Activated naive CD8-positive, alpha-beta T cell treated with anti-CD3 and anti-CD28 coated beads, Interleukin-2, amount 10 ng/mL, durations not matched to agents 7 days and 5 days (primary cell): ENCODE results near the gene TCEANC2. TPM values are rescaled to one million over a fixed set of nuclear protein-coding genes. Genes with fewer than 3 reads are reported as not detected.
"Not testable (repeated sequence)": the region's sequence is repeated elsewhere in the genome, so short reads cannot be mapped to it uniquely, and the experiment has no call there.

Source experiments
- ATAC-seq: fragments of 150-1000 bp; cut with Tn5 transposase; one replicate; pipeline ENCODE4 v1.10.0; 2021; ENCODE audit warnings: low read depth, moderate library complexity
- POLR2A ChIA-PET: fragments of 350-600 bp; sonication (Branson Sonifier 250); formaldehyde crosslinking; loops from one replicate; lab custom pipeline; 2021; ENCODE audit warnings: antibody characterized with exemption; lab: Charles Lee
- DNase-seq: peaks from one replicate; pipeline ENCODE4 v3.0.0; 2021
- H3K27ac Mint-ChIP-seq: one replicate; pipeline ENCODE4 v1.8.0; 2022; ENCODE audit warnings: mild to moderate bottlenecking, mixed read lengths
- H3K27me3 Mint-ChIP-seq: one replicate; pipeline ENCODE4 v1.8.0; 2022; ENCODE audit warnings: mild to moderate bottlenecking, moderate library complexity, mixed read lengths
- H3K36me3 Mint-ChIP-seq: one replicate; pipeline ENCODE4 v1.8.0; 2021; ENCODE audit warnings: mild to moderate bottlenecking, mixed read lengths
- H3K4me1 Mint-ChIP-seq: one replicate; pipeline ENCODE4 v1.8.0; 2021; ENCODE audit warnings: mixed read lengths
- H3K4me3 Mint-ChIP-seq: one replicate; pipeline ENCODE4 v1.8.0; 2022; ENCODE audit warnings: mild to moderate bottlenecking, moderate library complexity, mixed read lengths
- H3K9me3 Mint-ChIP-seq: one replicate; pipeline ENCODE4 v1.8.0; 2021; ENCODE audit warnings: mixed read lengths
- total RNA-seq, 2 experiments: library from RNA; stranded (reverse); gene quantifications; one replicate each; pipeline ENCODE4 v1.2.3, GENCODE V29; 2021

TCEANC2 gene
- total RNA-seq, 2 experiments from 2014 or later = 11.7 to 13.5 TPM

DNA sequence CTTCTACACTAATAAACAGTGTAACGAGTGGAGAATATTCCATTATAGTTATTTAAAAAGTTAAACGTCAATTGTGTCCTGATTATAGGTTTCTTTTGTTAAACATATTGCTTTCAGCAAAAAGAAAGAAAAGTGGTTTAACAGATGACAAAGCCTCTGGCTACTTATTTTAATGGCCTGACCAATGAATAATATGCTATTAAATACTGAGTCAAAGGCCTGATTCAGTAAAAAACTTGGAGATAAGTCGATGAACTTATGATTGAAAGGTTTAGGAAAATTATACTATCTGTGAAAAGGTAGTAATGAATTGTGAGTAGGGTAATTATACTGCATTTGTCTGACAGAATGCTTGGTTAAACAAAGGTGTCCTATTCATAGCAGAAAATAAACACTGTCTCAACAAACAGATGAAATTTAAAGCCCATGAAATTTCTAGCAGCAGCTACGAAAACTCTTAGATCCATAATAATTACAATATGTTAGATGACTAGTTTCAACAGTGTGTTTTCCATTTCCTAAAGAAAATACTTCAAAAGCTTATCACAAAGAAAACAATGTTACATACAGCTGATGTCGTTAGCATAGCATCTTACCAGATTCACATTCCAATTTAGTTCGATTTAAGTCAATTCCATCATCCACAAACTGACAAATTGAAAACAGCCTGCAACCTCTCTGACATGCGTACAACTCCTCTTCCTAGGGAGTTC is 6.6 kb upstream of the TCEANC2 start:
- Mint-ChIP-seq H3K4me1 (peaks cover 7% of the 10 kb centered on the region), H3K27ac (no peak overlapping the region)
- ATAC-seq = no peak

DNA sequence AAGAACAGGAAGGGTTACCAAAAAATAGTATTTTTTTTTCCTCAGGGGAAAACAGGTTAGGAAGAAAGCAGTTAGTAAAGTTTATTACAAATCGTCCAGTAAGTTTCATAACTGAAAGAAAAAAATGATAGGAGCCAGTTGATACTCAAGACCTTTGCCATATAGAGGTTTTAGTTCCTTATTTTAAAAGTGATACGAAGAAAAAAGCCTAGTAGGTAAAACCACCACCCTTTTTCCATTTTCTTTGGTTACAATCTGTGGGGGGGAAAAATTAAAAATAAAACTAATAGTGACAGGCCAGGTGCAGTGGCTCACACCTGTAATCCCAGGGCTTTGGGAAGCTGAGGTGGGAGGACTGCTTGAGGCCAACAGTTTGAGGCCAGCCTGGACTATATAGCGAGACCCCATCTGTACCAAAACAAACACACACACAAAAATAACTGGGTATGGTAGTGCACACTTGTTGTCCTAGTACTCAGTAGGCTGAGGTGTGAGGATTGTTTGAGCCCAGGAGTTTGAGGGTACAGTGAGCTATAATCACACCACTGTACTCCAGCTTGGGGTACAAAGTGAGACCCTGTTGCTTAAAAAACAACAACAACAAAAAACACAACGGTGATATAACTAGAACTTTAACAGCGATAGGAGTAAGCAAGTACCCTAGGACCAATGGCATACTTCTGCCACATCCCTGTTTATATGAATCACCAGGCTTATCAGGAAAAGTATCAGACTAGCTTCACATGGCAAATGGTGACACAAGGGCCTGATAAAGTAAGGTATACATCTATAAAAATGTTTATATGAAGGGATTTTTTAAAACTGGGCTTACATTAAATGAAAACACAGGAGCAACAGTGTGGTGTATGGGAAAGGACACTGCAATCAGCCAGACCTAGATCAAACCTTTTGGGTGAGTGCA is 5.8 kb upstream of the TCEANC2 start:
- H3K4me3 Mint-ChIP-seq = no peak overlapping the region
- peaks cover 11% of the 10 kb centered on the region for H3K36me3 Mint-ChIP-seq
- H3K9me3 Mint-ChIP-seq = no peaks in the 10 kb centered on the region
- POLR2A ChIA-PET = no interaction called here
- H3K27ac Mint-ChIP-seq = no peak overlapping the region
- no peak for DNase-seq
- H3K27me3 Mint-ChIP-seq = no peaks in the 10 kb centered on the region
- ATAC-seq = no peak
- peaks cover 7% of the 10 kb centered on the region for H3K4me1 Mint-ChIP-seq

More for the DNA sequence above, 6.6 kb upstream of the TCEANC2 start:
- Mint-ChIP-seq H3K27me3 (no peaks in the 10 kb centered on the region), H3K9me3 (no peaks in the 10 kb centered on the region), H3K4me3 (no peak overlapping the region), H3K36me3 (peaks cover 11% of the 10 kb centered on the region)
- no peak for DNase-seq
- POLR2A ChIA-PET = no interaction called here

DNA sequence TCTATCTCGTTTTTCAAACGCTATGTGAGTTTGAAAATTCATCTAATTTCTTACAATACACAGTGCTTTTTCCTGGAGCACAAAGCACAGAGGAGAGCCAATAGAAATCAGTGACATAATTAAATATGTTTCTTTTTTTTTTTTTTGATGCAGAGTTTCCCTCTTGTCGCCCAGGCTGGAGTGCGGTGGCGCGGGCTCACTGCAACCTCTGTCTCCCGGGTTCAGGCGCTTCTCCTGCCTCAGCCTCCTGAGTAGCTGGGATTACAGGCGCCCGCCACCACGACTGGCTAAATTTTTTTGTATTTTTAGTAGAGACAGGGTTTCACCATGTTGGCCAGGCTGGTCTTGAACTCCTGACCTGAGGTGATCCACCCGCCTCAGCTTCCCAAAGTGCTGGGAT is 3.0 kb upstream of the TCEANC2 start:
- H3K4me3 Mint-ChIP-seq, ATAC-seq, H3K9me3 Mint-ChIP-seq, H3K36me3 Mint-ChIP-seq, POLR2A ChIA-PET, H3K27me3 Mint-ChIP-seq, DNase-seq, H3K27ac Mint-ChIP-seq: not testable (repeated sequence)
- H3K4me1 Mint-ChIP-seq = peaks cover 19% of the 10 kb centered on the region

DNA sequence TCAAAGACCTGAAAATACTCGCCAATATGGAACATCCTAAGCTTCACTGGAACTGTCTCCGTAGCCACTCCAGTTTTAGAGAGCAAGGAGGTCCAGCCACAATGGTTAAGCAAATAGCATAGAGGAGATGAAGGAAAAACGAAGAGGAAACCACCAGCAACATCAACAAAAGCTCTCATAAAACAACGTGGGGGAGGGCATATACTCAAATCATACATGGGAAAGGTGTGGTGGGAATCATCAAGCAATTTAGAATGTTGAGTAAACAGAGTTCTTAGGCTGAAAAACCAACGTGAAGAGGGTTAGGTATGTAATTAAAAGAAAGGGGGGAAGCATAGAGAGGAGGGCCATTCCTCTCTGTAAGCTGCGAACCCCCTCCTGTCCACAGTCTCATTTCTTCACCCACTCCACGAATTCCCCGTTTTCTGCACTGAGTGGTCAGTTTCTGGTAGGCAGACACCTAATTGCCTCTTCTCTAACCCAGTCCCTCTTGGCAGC is 1.4 kb upstream of the TCEANC2 start:
- H3K36me3 Mint-ChIP-seq = peaks cover 10% of the 10 kb centered on the region
- POLR2A ChIA-PET = interaction anchor here (2.3 to 2.5 kb wide), 2 partner anchors 106 to 437 kb away, joined by 10 to 18 read pairs; partner anchors contain the start of genes IFT25 and LRRC42
- no peak for DNase-seq
- H3K9me3 Mint-ChIP-seq = no peaks in the 10 kb centered on the region
- H3K27me3 Mint-ChIP-seq = no peaks in the 10 kb centered on the region
- no peak for ATAC-seq
- H3K4me3 Mint-ChIP-seq = no peak overlapping the region
- H3K27ac Mint-ChIP-seq = no peak overlapping the region
- H3K4me1 Mint-ChIP-seq = peaks cover 27% of the 10 kb centered on the region

DNA sequence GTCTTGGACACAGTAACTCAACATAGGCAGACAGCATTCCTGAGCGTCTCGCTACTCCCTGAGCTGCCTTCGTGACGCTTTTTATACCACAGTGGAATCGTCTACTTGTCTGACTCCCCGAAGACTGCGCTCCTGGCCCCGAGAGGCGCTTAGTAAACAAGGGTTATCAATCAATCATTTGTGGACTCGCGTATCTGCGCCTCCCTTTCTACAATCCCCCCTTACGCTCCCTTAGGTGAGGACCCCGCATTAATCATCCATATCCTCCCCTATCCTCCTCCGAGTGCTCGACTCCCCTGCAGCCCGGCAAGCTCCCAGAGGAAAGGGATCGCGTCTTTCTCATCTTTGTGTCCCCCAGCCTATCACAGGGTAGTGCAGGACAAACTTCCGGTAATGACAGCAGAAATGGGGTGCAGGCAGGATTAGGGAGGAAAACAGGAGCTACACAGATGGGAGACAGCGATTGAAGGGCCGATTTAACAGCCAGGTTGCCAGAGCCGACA is 926 bp upstream of the TCEANC2 start:
- Mint-ChIP-seq H3K9me3 (no peaks in the 10 kb centered on the region), H3K4me1 (peaks cover 25% of the 10 kb centered on the region), H3K4me3 (no peak overlapping the region), H3K36me3 (peaks cover 12% of the 10 kb centered on the region), H3K27me3 (no peaks in the 10 kb centered on the region), H3K27ac (no peak overlapping the region)
- POLR2A ChIA-PET = interaction anchor here (0.9 to 2.5 kb wide), 9 partner anchors 9 to 685 kb away, joined by 3 to 18 read pairs (median 5); partner anchors contain the start of genes CYB5RL, IFT25, LRRC42 and MRPL37
- DNase-seq = no peak
- ATAC-seq = peak; percentile 7

DNA sequence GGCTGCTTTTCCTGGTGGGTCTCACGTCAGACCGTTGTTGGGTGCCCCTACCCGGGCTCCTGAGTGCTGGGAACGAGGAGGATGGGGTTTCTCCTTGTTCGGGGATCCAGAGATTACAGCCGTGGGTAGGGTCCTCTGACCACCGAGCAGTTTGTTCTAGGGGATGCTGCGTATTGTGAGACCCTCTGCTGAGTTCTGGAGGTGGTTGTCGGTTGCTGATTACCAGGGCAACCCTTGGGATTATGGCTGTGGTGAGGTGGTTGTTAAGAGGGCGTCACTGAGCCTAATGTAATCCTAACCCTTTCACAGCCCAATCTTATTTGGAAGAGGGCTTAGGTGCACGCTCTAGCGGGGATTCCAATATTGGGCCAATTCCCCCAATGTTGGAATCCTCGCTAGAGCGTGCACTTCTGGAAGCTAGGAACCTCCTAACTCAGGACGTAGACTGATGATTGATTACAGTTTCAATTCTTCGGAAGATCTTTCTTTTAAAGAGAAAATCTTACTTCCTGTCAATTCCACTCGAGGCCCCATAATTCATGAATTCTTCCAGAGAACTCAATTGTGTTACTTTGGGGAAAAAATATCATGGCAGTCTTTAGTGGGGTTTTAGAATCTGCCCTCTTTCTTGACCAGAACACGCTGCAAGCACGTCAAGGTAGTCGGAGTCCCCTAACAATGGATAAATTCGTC is 483 bp downstream of the TCEANC2 start:
- Mint-ChIP-seq H3K27ac (no peak overlapping the region), H3K27me3 (no peaks in the 10 kb centered on the region)

DNA sequence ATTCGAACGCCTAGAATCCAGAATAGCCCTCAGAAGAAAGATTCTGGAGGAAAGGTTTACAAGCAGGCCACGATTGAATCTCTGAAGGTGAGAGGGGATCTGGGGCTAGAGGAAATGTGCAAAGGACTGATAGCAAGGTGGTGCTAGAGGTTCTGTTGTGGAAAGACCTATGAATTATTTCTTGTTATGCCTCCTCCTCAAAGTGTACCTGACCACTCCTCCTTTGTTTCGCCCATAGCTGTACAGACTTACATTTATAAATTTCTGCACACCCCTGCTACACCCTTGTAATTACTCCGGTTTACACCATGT is 986 bp downstream of the TCEANC2 start:
- H3K9me3 Mint-ChIP-seq = no peaks in the 10 kb centered on the region

More for the DNA sequence above, 483 bp downstream of the TCEANC2 start:
- DNase-seq = no peak
- peaks cover 28% of the 10 kb centered on the region for H3K4me1 Mint-ChIP-seq
- H3K36me3 Mint-ChIP-seq = peaks cover 23% of the 10 kb centered on the region
- ATAC-seq = no peak
- no peak overlapping the region for H3K4me3 Mint-ChIP-seq
- POLR2A ChIA-PET = interaction anchor here (0.7 to 2.5 kb wide), 7 partner anchors 12 to 435 kb away, joined by 3 to 18 read pairs (median 5); partner anchors contain the start of genes CYB5RL, IFT25, LRRC42 and MRPL37
- H3K9me3 Mint-ChIP-seq = no peaks in the 10 kb centered on the region

DNA sequence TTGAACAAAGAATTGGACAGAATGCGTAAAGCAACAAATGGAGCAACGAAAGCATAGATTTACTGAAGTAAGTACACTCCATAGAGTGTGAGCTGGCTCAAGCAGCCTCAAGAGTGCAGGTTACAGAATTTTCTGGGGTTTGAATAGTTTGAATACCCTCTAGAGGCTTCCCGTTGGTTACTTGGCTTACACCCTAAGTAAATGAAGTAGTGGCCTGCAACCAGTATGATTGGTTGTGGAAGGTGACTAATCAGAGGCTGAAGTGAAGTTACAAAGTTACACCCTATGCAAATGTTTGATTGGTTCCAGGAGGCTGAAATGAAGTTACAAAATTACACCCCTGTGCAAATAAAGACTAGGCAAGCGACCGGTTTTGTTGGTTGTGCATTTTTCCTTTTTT is 10.9 kb downstream of the TCEANC2 start:
- Mint-ChIP-seq H3K27me3 (no peaks in the 10 kb centered on the region), H3K4me3 (no peak overlapping the region), H3K4me1 (peaks cover 2% of the 10 kb centered on the region), H3K9me3 (no peaks in the 10 kb centered on the region), H3K27ac (no peak overlapping the region), H3K36me3 (peaks cover 5% of the 10 kb centered on the region)
- no peak for ATAC-seq
- POLR2A ChIA-PET = interaction anchor here (0.7 kb wide), 1 partner anchor 15 kb away, joined by 3 read pairs; no protein-coding TSS in a partner anchor
- no peak for DNase-seq

More for the DNA sequence above, 986 bp downstream of the TCEANC2 start:
- Mint-ChIP-seq H3K27me3 (no peaks in the 10 kb centered on the region), H3K27ac (no peak overlapping the region), H3K4me1 (peaks cover 28% of the 10 kb centered on the region), H3K4me3 (no peak overlapping the region), H3K36me3 (peaks cover 24% of the 10 kb centered on the region)
- POLR2A ChIA-PET = no interaction called here
- DNase-seq = no peak
- no peak for ATAC-seq

DNA sequence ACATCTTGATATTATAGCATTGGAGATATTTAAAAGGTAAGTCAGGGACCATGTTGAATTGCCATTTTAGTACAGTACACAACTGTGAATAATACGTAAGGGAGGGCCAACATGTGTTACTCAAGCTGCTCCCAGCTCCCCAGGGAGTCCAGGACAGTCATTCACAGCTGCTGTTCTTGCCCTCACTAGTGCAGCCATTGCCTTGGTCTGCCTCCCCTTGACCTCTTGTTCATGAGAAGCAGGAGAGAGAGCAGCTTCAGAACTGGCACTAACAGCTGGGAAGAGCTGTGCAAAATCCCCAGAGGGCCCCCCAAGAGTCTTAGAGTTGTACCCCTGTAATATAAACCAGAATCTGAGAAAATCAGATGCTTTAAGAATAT is 16.4 kb downstream of the TCEANC2 start:
- POLR2A ChIA-PET = no interaction called here
- DNase-seq (no peak), ATAC-seq (no peak)
- Mint-ChIP-seq H3K27ac (no peak overlapping the region), H3K27me3 (no peaks in the 10 kb centered on the region), H3K36me3 (peaks cover 13% of the 10 kb centered on the region), H3K4me1 (peaks cover 2% of the 10 kb centered on the region), H3K4me3 (no peak overlapping the region), H3K9me3 (no peaks in the 10 kb centered on the region)

DNA sequence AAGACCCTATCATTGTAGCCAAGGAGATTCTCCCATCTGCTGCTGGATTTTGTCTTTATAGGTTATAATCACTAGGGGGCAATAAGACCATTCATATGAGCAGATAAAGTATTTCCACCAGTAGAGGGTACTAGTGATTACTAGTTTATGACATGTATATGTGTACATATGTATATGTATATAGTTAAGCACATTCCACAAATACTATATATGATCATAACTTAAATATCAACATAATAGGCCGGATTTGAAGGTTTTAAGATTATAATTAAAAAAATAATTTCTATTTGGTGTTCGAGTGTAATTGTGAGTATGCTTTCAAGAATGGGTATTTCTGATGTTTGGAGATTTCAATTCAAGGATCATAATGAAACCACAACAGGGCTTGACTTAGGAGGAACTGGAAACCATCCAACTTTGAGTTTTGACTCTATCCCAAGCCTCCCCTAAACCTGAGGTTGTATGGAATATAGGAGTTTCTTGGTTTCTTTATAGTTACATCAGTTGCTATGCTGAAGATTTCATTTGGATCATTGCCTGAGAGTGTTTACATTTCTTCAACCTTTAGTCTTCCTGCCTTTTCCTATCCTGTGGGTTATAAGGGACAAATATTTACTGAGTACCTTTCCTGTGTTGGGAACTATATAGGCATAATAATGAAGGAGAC is 16.9 kb downstream of the TCEANC2 start:
- no peak overlapping the region for H3K4me3 Mint-ChIP-seq
- H3K36me3 Mint-ChIP-seq = peaks cover 13% of the 10 kb centered on the region
- no peak overlapping the region for H3K27ac Mint-ChIP-seq
- ATAC-seq (peak; percentile 82), DNase-seq (no peak)
- POLR2A ChIA-PET = no interaction called here
- H3K4me1 Mint-ChIP-seq = peaks cover 2% of the 10 kb centered on the region
- no peaks in the 10 kb centered on the region for H3K27me3 Mint-ChIP-seq
- no peaks in the 10 kb centered on the region for H3K9me3 Mint-ChIP-seq

DNA sequence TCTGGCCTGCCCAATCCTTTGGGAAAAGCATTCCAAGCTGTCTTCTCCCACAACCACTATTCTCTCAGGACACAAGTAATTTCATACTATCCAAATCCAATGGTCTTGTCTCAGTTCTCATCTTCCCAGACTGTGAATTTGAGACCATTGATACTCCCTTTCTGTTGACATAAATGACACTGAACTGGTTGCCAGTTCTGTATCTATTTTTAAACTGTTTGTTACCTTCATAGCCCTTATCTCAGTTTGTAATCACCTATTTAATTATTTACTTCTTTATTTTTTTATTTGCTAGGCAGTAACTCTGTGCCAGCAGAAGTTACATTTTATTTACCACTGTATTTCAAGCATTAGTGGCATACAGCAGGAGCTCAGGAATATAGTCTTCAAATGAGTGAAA is 24.0 kb downstream of the TCEANC2 start:
- no peaks in the 10 kb centered on the region for H3K27me3 Mint-ChIP-seq

DNA sequence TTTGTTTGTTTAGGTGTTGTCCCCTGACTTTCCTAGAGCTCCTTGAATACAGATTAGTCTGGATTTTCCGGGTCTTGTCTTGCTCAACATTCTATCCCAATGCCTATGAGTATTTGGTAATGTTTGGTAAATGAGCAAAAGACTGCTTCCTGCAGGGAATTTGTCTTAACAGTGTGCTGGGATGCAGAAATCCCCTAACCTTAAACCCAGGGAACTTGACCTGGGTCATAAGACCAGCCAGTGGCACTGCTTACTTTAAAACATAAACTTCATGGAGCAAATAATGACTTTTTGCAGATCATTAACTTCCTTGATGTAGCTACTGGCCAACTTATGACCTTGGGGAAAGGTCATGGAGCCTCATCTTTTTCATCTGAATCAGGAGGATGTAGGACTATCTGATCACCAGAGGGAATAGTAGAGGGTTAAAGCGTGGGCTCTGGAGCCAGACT is 27.2 kb downstream of the TCEANC2 start:
- ATAC-seq (no peak), DNase-seq (no peak)
- POLR2A ChIA-PET = no interaction called here
- no peak overlapping the region for H3K4me3 Mint-ChIP-seq
- H3K27me3 Mint-ChIP-seq = no peaks in the 10 kb centered on the region
- H3K9me3 Mint-ChIP-seq = no peaks in the 10 kb centered on the region
- no peak overlapping the region for H3K27ac Mint-ChIP-seq
- H3K4me1 Mint-ChIP-seq = peaks cover 7% of the 10 kb centered on the region
- peaks cover 4% of the 10 kb centered on the region for H3K36me3 Mint-ChIP-seq

More for the DNA sequence above, 24.0 kb downstream of the TCEANC2 start:
- no peak overlapping the region for H3K27ac Mint-ChIP-seq
- H3K4me1 Mint-ChIP-seq = peaks cover 7% of the 10 kb centered on the region
- POLR2A ChIA-PET = no interaction called here
- DNase-seq = no peak
- no peak overlapping the region for H3K4me3 Mint-ChIP-seq
- no peak for ATAC-seq
- no peaks in the 10 kb centered on the region for H3K9me3 Mint-ChIP-seq
- H3K36me3 Mint-ChIP-seq = peaks cover 5% of the 10 kb centered on the region
